ENCODE data around the gene KDM3A.

DNA sequence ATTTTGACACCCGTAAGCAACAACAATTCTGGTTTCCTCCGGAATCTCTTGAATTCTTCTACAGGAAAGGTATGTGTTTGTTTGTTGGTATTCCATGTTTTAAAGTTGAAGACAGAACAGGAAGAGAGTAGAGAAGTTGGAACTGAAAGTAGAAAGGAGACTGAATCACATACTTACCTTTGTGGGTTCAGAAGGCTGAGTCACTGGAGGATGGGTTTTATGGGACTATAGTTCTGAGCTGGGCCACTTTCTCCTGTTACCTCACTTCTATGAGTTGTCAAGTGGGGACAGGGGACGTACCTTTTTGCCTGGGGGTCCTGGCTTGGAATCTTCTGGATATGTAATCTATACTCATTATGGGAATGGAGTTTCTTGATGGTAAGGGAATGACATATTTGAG lies 40.9 kb downstream of the KDM3A start:
- TF ChIP-seq ISL1 (CRISPR knock-in tag; IDR thresholded peaks at IDR 0.05) (no peak), CSDC2 (CRISPR knock-in tag; IDR thresholded peaks at IDR 0.05) (no peak), OSR1 (CRISPR knock-in tag; IDR thresholded peaks at IDR 0.05) (no peak), ZFP30 (CRISPR knock-in tag; IDR thresholded peaks at IDR 0.05) (no peak)
- TF ChIP-seq, protein P1, sequence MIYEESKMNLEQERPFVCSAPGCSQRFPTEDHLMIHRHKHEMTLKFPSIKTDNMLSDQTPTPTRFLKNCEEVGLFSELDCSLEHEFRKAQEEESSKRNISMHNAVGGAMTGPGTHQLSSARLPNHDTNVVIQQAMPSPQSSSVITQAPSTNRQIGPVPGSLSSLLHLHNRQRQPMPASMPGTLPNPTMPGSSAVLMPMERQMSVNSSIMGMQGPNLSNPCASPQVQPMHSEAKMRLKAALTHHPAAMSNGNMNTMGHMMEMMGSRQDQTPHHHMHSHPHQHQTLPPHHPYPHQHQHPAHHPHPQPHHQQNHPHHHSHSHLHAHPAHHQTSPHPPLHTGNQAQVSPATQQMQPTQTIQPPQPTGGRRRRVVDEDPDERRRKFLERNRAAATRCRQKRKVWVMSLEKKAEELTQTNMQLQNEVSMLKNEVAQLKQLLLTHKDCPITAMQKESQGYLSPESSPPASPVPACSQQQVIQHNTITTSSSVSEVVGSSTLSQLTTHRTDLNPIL (CRISPR knock-in tag; IDR thresholded peaks at IDR 0.05; ENCODE audit: low read depth) = no peak
